B cell (primary cell): ENCODE data around the gene ERCC2. TPM values are rescaled to one million over a fixed set of nuclear protein-coding genes. Genes with fewer than 3 reads are reported as not detected.
"Not testable (repeated sequence)": the region's sequence is repeated elsewhere in the genome, so short reads cannot be mapped to it uniquely, and the experiment has no call there.

ENCODE experiments used
- ATAC-seq: fragments of 200-7000 bp; cut with Tn5 transposase; one replicate; pipeline ENCODE4 v1.10.0; 2021; ENCODE audit warnings: low read depth, mild to moderate bottlenecking, moderate number of reproducible peaks, moderate library complexity
- CTCF ChIA-PET: fragments of 350-600 bp; sonication (Branson Sonifier 250); formaldehyde crosslinking; loops from one replicate; lab custom pipeline; 2021; ENCODE audit warnings: antibody characterized with exemption, inconsistent platforms; lab: Charles Lee
- POLR2A ChIA-PET: fragments of 350-600 bp; sonication (Branson Sonifier 250); formaldehyde crosslinking; loops from one replicate; lab custom pipeline; 2021; ENCODE audit warnings: antibody characterized with exemption; lab: Charles Lee
- DNase-seq: peaks from one replicate; pipeline ENCODE4 v3.0.0; 2013
- H2AFZ ChIP-seq: 2 replicates; pipeline ENCODE4 v1.6.1; 2012; ENCODE audit warnings: mild to moderate bottlenecking, low read depth, low read length; ENCODE audit not compliant: insufficient read depth, poor library complexity, severe bottlenecking
- H3K27ac ChIP-seq, 2 donors: 1 replicate in 1 of 2; 2 replicates in 1 of 2; pipeline ENCODE4 v1.5.1; 2012 to 2013; ENCODE audit warnings: low read length in 2 of 2, mild to moderate bottlenecking in 2 of 2, moderate library complexity in 1 of 2
- H3K27me3 ChIP-seq, 4 experiments: fragments of 200-600 bp in 1 of 4; sonication (generic) in 1 of 4; replicated peaks in 1 of 4; 1 replicate in 2 of 4; 2 replicates in 2 of 4; pipeline versions ENCODE4 v1.6.1 to v1.7.0; 2013 to 2016; ENCODE audit warnings: low read length in 3 of 4, mild to moderate bottlenecking in 2 of 4, mixed read lengths in 1 of 4, moderate library complexity in 1 of 4; ENCODE audit not compliant: insufficient read depth in 4 of 4, control insufficient read depth in 3 of 4; ENCODE audit errors: control extremely low read depth in 1 of 4
- H3K36me3 ChIP-seq, 2 experiments: replicated peaks in 1 of 2; 1 replicate in 1 of 2; 2 replicates in 1 of 2; pipeline versions ENCODE4 v1.6.1 to v1.7.1; 2013; ENCODE audit warnings: low read length in 1 of 2; ENCODE audit not compliant: insufficient read depth in 2 of 2, control insufficient read depth in 1 of 2; ENCODE audit errors: control extremely low read depth in 1 of 2, extremely low read depth in 1 of 2
- H3K4me1 ChIP-seq, 2 donors: fragments of 200-600 bp in 1 of 2; sonication (generic) in 1 of 2; 1 replicate in 1 of 2; 2 replicates in 1 of 2; pipeline versions ENCODE4 v1.5.1 to v1.6.1; 2013 to 2017; ENCODE audit warnings: low read length in 2 of 2; ENCODE audit not compliant: control insufficient read depth in 2 of 2, insufficient read depth in 2 of 2
- H3K4me2 ChIP-seq: replicated peaks from 2 replicates; pipeline ENCODE3; 2012; ENCODE audit warnings: mild to moderate bottlenecking, low read depth, low read length; ENCODE audit not compliant: poor library complexity, severe bottlenecking
- H3K4me3 ChIP-seq, 5 experiments: fragments of 200-600 bp in 1 of 5; sonication (generic) in 1 of 5; 1 replicate in 3 of 5; 2 replicates in 2 of 5; pipeline versions ENCODE4 v1.5.1 to v1.7.0; 2011 to 2016; ENCODE audit warnings: low read length in 4 of 5, mild to moderate bottlenecking in 4 of 5, low read depth in 2 of 5, control low read depth in 1 of 5, moderate library complexity in 1 of 5; ENCODE audit not compliant: insufficient read depth in 1 of 5; ENCODE audit errors: control extremely low read depth in 1 of 5, extremely low read depth in 1 of 5
- H3K79me2 ChIP-seq: fragments of 200-600 bp; sonication (generic); one replicate; pipeline ENCODE4 v1.6.0; 2016; ENCODE audit warnings: low read length; ENCODE audit not compliant: control insufficient read depth, insufficient read depth
- H3K9ac ChIP-seq: fragments of 200-600 bp; sonication (generic); 2 replicates; pipeline ENCODE4 v1.6.1; 2017; ENCODE audit warnings: mild to moderate bottlenecking, low read length, moderate library complexity
- H3K9me3 ChIP-seq, 3 donors: one replicate each; pipeline versions ENCODE4 v1.6.1 to v1.7.1; 2013; ENCODE audit warnings: low read length in 2 of 3; ENCODE audit not compliant: control insufficient read depth in 2 of 3, insufficient read depth in 1 of 3; ENCODE audit errors: control extremely low read depth in 1 of 3
- H4K20me1 ChIP-seq: 2 replicates; pipeline ENCODE4 v1.6.0; 2012; ENCODE audit warnings: mild to moderate bottlenecking, low read length; ENCODE audit not compliant: insufficient read depth, control insufficient read depth, poor library complexity, severe bottlenecking
- H3K27ac Mint-ChIP-seq: one replicate; pipeline ENCODE4 v1.8.0; 2021; ENCODE audit warnings: mixed read lengths
- H3K27me3 Mint-ChIP-seq: one replicate; pipeline ENCODE4 v1.8.0; 2021; ENCODE audit warnings: mixed read lengths
- H3K4me1 Mint-ChIP-seq: one replicate; pipeline ENCODE4 v1.8.0; 2021; ENCODE audit warnings: mixed read lengths
- H3K4me3 Mint-ChIP-seq: one replicate; pipeline ENCODE4 v1.8.0; 2021; ENCODE audit warnings: mixed read lengths
- H3K9me3 Mint-ChIP-seq: one replicate; pipeline ENCODE4 v1.8.0; 2022; ENCODE audit warnings: mixed read lengths; ENCODE audit not compliant: insufficient read depth
- CTCF ChIP-seq: fragments of 200-600 bp; IDR thresholded peaks from one replicate; pipeline ENCODE4 v1.8.0; 2022; ENCODE audit warnings: antibody characterized with exemption, mild to moderate bottlenecking
- EZH2 ChIP-seq: IDR thresholded peaks from 2 replicates; pipeline ENCODE4 v1.6.1; 2012; ENCODE audit warnings: borderline replicate concordance, low read depth, mild to moderate bottlenecking, moderate library complexity, low read length; ENCODE audit not compliant: insufficient read depth, poor library complexity, severe bottlenecking
- WGBS: methylation state at CpG from one replicate; pipeline ENCODE4 v1.1.5; 2013; ENCODE audit warnings: missing lambda C conversion rate; ENCODE audit not compliant: insufficient coverage; 5-methylcytosine and 5-hydroxymethylcytosine counted together
- intact Hi-C: fragments of 100-400 bp; cut with micrococcal nuclease; formaldehyde crosslinking; loops from one replicate; pipeline ENCODE4 v1.10.0; 2022
- polyA plus RNA-seq: library from polyadenylated mRNA; depleted of rRNA; stranded (reverse); fragments of >200 nt; gene quantifications from 2 replicates; pipeline ENCODE4 v1.2.3, GENCODE V29; 2012
- total RNA-seq, 2 donors: library from RNA; stranded (reverse); fragments of 120-200 nt in 1 of 2; gene quantifications; 1 replicate in 1 of 2; 2 replicates in 1 of 2; pipeline versions ENCODE4 v1.2.3 to v1.2.4, GENCODE V29; 2013 to 2022

Gene ERCC2
- total and polyA plus RNA-seq, 2 donors (not counting 1 experiment from before 2014, with no cell fraction given), result 20.8 to 26.5 TPM

- intact Hi-C loops, result no loop called here
- H3K79me2 ChIP-seq, result peaks cover 18% of the 10 kb centered on the region
- H3K9me3 Mint-ChIP-seq, result no peaks in the 10 kb centered on the region
- no peak overlapping the region for H3K4me2 ChIP-seq
- no peak overlapping the region for H3K9ac ChIP-seq
- no peak overlapping the region for H3K27ac Mint-ChIP-seq
- H2AFZ ChIP-seq, result no peak overlapping the region
- H3K4me1 ChIP-seq, result peaks cover 10 to 15% of the 10 kb centered on the region in 2 donors
- no peak for DNase-seq
- ATAC-seq, result no peak
- H3K27ac ChIP-seq, result no peak overlapping the region
- peaks cover 3 to 33% of the 10 kb centered on the region in 2 experiments for H3K36me3 ChIP-seq
- ChIA-PET POLR2A (interaction anchor here (0.6 to 0.7 kb wide), 2 partner anchors 12 to 85 kb away, joined by 3 to 8 read pairs; no protein-coding TSS in a partner anchor), CTCF (interaction anchor here (0.7 to 1.3 kb wide), 4 partner anchors 11 to 64 kb away, joined by 3 to 5 read pairs (median 4); no protein-coding TSS in a partner anchor)
- 94% methylated on average over 8 of the region's 8 CpGs for WGBS
- peaks cover 4% of the 10 kb centered on the region for H4K20me1 ChIP-seq
- H3K4me3 ChIP-seq, result no peak overlapping the region
- no peak for TF ChIP-seq EZH2
- no peaks in the 10 kb centered on the region for H3K27me3 ChIP-seq
- H3K9me3 ChIP-seq, result no peaks in the 10 kb centered on the region
- H3K27me3 Mint-ChIP-seq, result no peaks in the 10 kb centered on the region
- no peak overlapping the region for H3K4me3 Mint-ChIP-seq
- H3K4me1 Mint-ChIP-seq, result peaks cover 14% of the 10 kb centered on the region
These were observed 44.1 kb upstream of the ERCC2 start for GRCh38 chr19:45414468-45414867.

GRCh38 chr19:45413497-45413896 is 43.1 kb upstream of the ERCC2 start:
- intact Hi-C loops, result no loop called here
- POLR2A ChIA-PET, result interaction anchor here (0.6 kb wide), 1 partner anchor 43 kb away, joined by 3 read pairs; no protein-coding TSS in a partner anchor
- peaks cover 3 to 33% of the 10 kb centered on the region in 2 experiments for H3K36me3 ChIP-seq
- WGBS, result 95% methylated on average over 6 of the region's 6 CpGs
- Mint-ChIP-seq H3K4me3 (no peak overlapping the region), H3K4me1 (peaks cover 10% of the 10 kb centered on the region), H3K9me3 (no peaks in the 10 kb centered on the region), H3K27ac (no peak overlapping the region), H3K27me3 (no peaks in the 10 kb centered on the region)
- CTCF ChIA-PET, result interaction anchor here (3.7 kb wide), 1 partner anchor 27 kb away, joined by 12 read pairs; no protein-coding TSS in a partner anchor
- H3K9ac ChIP-seq, result no peak overlapping the region
- peaks cover under 1 to 9% of the 10 kb centered on the region in 2 donors for H3K4me1 ChIP-seq
- H3K79me2 ChIP-seq, result peaks cover 18% of the 10 kb centered on the region
- no peak overlapping the region for H3K27ac ChIP-seq
- ATAC-seq (no peak), DNase-seq (no peak)
- no peak for TF ChIP-seq CTCF
- no peak for TF ChIP-seq EZH2
- peaks cover 4% of the 10 kb centered on the region for H4K20me1 ChIP-seq
- no peaks in the 10 kb centered on the region for H3K9me3 ChIP-seq
- no peaks in the 10 kb centered on the region for H3K27me3 ChIP-seq
- no peak overlapping the region for H3K4me3 ChIP-seq
- H3K4me2 ChIP-seq, result no peak overlapping the region
- no peak overlapping the region for H2AFZ ChIP-seq

GRCh38 chr19:45410330-45410729 is 40.0 kb upstream of the ERCC2 start:
- POLR2A ChIA-PET, H3K9me3 Mint-ChIP-seq, H3K9me3 ChIP-seq, H3K27me3 ChIP-seq, H3K27me3 Mint-ChIP-seq, H3K4me3 Mint-ChIP-seq, DNase-seq, H4K20me1 ChIP-seq, intact Hi-C loops, H3K4me3 ChIP-seq, H3K27ac Mint-ChIP-seq, ATAC-seq, H2AFZ ChIP-seq, H3K9ac ChIP-seq, H3K4me2 ChIP-seq, H3K27ac ChIP-seq: not testable (repeated sequence)
- no CpG with 5 or more reads among the region's 4 CpGs for WGBS
- Histone ChIP-seq H3K36me3 (peaks cover 3 to 18% of the 10 kb centered on the region in 2 experiments), H3K79me2 (peaks cover 23% of the 10 kb centered on the region), H3K4me1 (peaks cover 8 to 21% of the 10 kb centered on the region in 2 donors)
- CTCF ChIA-PET, result interaction anchor here (3.7 kb wide), 1 partner anchor 30 kb away, joined by 12 read pairs; no protein-coding TSS in a partner anchor
- peaks cover 25% of the 10 kb centered on the region for H3K4me1 Mint-ChIP-seq
